H1 (cell line): Measurements from ENCODE around the gene REC8.

ENCODE experiments used
- E2F6 ChIP-seq: IDR thresholded peaks from 2 replicates; pipeline ENCODE4 v1.6.1; 2012; ENCODE audit warnings: inconsistent platforms
- JUND ChIP-seq: IDR thresholded peaks from 2 replicates; pipeline ENCODE4 v1.6.1; 2011; ENCODE audit warnings: mild to moderate bottlenecking, improper control_type of control experiment, low read length
- PHF8 ChIP-seq: fragments of 200-600 bp; sonication (generic); conservative IDR thresholded peaks from 2 replicates; pipeline ENCODE4 v1.7.1; 2012; ENCODE audit warnings: low read depth, mild to moderate bottlenecking, inconsistent platforms, low read length, moderate library complexity
- POLR2A ChIP-seq, 2 experiments: IDR thresholded peaks; 1 replicate in 1 of 2; 2 replicates in 1 of 2; pipeline ENCODE4 v1.6.1; 2011; ENCODE audit warnings: low read depth in 2 of 2, low read length in 2 of 2, mild to moderate bottlenecking in 2 of 2; ENCODE audit errors: control extremely low read depth in 1 of 2
- TAF1 ChIP-seq: IDR thresholded peaks from 2 replicates; pipeline ENCODE4 v1.6.1; 2011; ENCODE audit warnings: mild to moderate bottlenecking, low read depth, low read length
- YY1 ChIP-seq: IDR thresholded peaks from 2 replicates; pipeline ENCODE4 v1.6.1; 2011; ENCODE audit warnings: low read depth, mild to moderate bottlenecking, low read length
- ZNF274 ChIP-seq: IDR thresholded peaks from 2 replicates; pipeline ENCODE4 v1.7.0; 2012; ENCODE audit warnings: low read length, borderline replicate concordance; ENCODE audit errors: extremely low read depth
- TF ChIP-seq, protein P1 (sequence below), 3 experiments: IDR thresholded peaks; 1 replicate in 2 of 3; 2 replicates in 1 of 3; pipeline versions ENCODE4 v1.5.1 to v1.6.1; 2011; ENCODE audit warnings: low read length in 3 of 3, mild to moderate bottlenecking in 3 of 3, inconsistent platforms in 2 of 3, low read depth in 1 of 3, moderate library complexity in 1 of 3; ENCODE audit not compliant: insufficient read depth in 1 of 3; ENCODE audit errors: control extremely low read depth in 1 of 3

DNA sequence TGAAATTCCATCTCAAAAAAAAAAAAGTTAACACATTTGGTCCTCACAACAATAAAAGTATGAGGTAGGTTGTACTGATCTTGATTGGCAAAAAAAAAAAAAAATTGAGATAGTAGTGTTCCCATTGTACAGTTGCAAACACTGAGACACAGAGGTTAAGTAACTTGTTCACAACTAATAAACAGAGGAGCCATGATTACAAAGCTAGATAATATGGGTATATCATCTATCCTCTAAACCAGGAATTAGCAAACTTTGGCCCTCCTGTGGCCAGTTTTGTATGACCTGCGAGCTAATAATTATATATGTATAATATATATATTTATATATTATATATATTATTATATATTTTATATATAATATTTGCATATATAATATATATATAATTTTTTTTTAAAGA is 38.1 kb upstream of the REC8 start:
- TF ChIP-seq POLR2A (IDR thresholded peaks at IDR 0.05; ENCODE audit: control extremely low read depth in 1 of 2, low read depth in 2 of 2, low read length in 2 of 2) (no peak), PHF8 (no peak), YY1 (no peak), TAF1 (no peak), JUND (no peak), E2F6 (no peak), ZNF274 (no peak)
- TF ChIP-seq, protein P1, sequence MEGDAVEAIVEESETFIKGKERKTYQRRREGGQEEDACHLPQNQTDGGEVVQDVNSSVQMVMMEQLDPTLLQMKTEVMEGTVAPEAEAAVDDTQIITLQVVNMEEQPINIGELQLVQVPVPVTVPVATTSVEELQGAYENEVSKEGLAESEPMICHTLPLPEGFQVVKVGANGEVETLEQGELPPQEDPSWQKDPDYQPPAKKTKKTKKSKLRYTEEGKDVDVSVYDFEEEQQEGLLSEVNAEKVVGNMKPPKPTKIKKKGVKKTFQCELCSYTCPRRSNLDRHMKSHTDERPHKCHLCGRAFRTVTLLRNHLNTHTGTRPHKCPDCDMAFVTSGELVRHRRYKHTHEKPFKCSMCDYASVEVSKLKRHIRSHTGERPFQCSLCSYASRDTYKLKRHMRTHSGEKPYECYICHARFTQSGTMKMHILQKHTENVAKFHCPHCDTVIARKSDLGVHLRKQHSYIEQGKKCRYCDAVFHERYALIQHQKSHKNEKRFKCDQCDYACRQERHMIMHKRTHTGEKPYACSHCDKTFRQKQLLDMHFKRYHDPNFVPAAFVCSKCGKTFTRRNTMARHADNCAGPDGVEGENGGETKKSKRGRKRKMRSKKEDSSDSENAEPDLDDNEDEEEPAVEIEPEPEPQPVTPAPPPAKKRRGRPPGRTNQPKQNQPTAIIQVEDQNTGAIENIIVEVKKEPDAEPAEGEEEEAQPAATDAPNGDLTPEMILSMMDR (IDR thresholded peaks at IDR 0.05; ENCODE audit: control extremely low read depth in 1 of 3, insufficient read depth in 1 of 3, low read depth in 1 of 3, low read length in 3 of 3): no peak
